GM18951 (cell line): ENCODE data around the gene SLC2A4.
"Not testable (repeated sequence)": the region's sequence is repeated elsewhere in the genome, so short reads cannot be mapped to it uniquely, and the experiment has no call there.

ENCODE experiments used
- POLR2A ChIP-seq: IDR thresholded peaks from 4 replicates; pipeline ENCODE4 v1.6.1; 2011; ENCODE audit warnings: mild to moderate bottlenecking; ENCODE audit not compliant: insufficient read length, insufficient read depth; ENCODE audit errors: extremely low read depth
- in situ Hi-C: fragments of 300-500 bp; cut with MboI; formaldehyde crosslinking; loops from one replicate; pipeline ENCODE4 v1.12.0; 2022; ENCODE audit warnings: low sequenced_read_pairs, mixed read lengths, inconsistent platforms; ENCODE audit not compliant: unreplicated experiment

The SLC2A4 gene

GRCh38 chr17:7323731-7324437, 42.4 kb downstream of the SLC2A4 start:
- TF ChIP-seq POLR2A, result no peak
- in situ Hi-C loops, result no loop called here

- TF ChIP-seq POLR2A, result no peak
- in situ Hi-C loops, result no loop called here
These were observed 42.9 kb downstream of the SLC2A4 start for GRCh38 chr17:7324438-7324779.

- TF ChIP-seq POLR2A, result no peak
- in situ Hi-C loops, result no loop called here
These were observed 43.6 kb downstream of the SLC2A4 start for GRCh38 chr17:7325031-7325528.

DNA sequence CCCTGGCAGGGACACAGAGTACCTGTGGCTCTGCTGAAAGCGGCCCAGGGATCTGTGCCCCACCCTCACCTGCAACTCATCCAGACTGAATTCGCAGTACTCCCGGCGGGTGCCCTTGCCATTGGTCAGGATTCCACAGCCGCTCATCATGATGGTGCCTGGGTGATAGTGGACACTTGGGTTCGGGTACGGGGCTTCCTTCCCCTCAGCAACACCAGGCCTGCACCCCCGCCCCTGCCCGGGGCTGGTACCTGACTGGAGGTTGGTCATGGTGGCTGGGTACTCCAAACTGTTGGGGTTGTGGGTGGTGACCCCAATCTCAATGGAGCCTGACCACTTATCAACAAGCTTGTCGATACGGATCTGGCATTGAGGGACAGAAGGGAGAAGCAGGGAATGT, 44.7 kb downstream of the SLC2A4 start:
- in situ Hi-C loops, result no loop called here
- no peak for TF ChIP-seq POLR2A

DNA sequence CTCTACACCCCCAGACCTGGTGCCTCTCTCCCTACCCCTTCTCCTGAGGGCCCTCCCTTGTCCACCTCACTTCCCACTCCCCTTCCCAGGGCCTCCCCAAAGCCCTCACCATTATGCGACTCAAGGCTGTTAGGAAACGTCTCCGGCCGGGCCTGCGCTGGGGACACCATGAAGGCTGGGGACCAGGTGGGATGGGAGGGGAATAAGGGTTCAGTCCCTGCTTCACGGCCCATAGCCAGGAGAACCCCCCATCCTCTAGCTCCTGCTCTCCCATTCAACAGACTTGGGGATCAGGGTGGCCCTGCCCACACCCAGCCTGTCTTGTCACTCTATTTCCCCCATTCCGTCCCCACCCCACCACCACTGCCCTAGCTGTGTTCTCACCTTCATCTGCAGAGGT, 45.5 kb downstream of the SLC2A4 start:
- TF ChIP-seq POLR2A, result no peak
- in situ Hi-C loops, result no loop called here

DNA sequence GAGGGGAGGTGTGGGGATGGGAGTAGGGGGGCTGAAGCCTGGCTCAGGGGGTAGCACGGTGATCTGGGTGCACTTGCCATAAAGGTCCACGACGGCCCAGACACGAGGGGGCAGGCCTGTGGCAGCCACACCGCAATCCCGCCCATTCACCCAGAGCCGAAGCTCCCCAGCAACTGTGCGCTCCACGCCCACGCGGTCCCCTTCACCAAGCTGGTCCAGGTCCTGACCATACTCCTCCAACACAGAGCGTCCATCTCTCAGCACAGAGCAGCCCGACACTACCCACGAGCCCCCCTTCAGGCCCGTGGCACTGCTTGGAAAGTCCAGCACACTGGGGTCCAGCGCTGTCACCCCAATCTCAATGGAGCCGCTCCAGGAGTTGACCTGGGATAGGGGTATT, 46.0 kb downstream of the SLC2A4 start:
- in situ Hi-C loops, result no loop called here
- no peak for TF ChIP-seq POLR2A

DNA sequence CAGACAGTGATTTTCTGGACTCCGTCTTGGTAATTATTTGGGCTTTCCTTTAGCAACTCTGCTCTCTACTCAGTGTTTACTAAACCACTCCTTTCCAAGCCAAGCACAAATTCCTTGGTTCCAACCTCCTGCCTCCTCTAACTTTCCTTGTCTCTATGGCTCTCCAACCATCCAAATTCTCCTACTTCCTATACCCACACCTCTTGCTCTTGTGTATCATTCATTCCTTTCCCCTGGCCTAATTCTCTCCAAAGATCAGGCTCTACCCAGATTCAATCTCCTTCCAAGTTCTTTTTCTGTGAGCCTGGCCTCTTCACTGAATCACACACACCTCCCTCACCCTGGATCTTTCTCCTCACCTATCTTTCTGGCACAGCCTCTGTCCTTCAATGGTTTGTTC, 46.5 kb downstream of the SLC2A4 start:
- no peak for TF ChIP-seq POLR2A
- in situ Hi-C loops, result no loop called here

- in situ Hi-C loops, result no loop called here
- TF ChIP-seq POLR2A, result no peak
These were observed 47.4 kb downstream of the SLC2A4 start, which contains the start of gene NEURL4 for GRCh38 chr17:7328840-7329373. NEURL4 (minus strand) TSS chr17:7329335; CDS start chr17:7329312, 23 bp downstream.

GRCh38 chr17:7329374-7329996, 48.0 kb downstream of the SLC2A4 start:
- in situ Hi-C loops, result no loop called here
- peak; percentile 75 for TF ChIP-seq POLR2A

GRCh38 chr17:7329997-7330637, 48.6 kb downstream of the SLC2A4 start:
- TF ChIP-seq POLR2A, result peak; percentile 52
- in situ Hi-C loops, result no loop called here

- in situ Hi-C loops, result no loop called here
- no peak for TF ChIP-seq POLR2A
These were observed 49.1 kb downstream of the SLC2A4 start for GRCh38 chr17:7330638-7331015.

- in situ Hi-C loops, result no loop called here
- no peak for TF ChIP-seq POLR2A
These were observed 50.6 kb downstream of the SLC2A4 start for GRCh38 chr17:7332111-7332510.

- in situ Hi-C loops, result not testable (repeated sequence)
These were observed 51.1 kb downstream of the SLC2A4 start for GRCh38 chr17:7332600-7333069.
